Measurements from ENCODE around the gene ODAD3. TPM values are rescaled to one million over a fixed set of nuclear protein-coding genes. Genes with fewer than 3 reads are reported as not detected.
A peak's percentile ranks its signal among the peaks of the same experiment; 100 is the strongest.

Gene ODAD3
- total and polyA plus RNA-seq, 2 of the 13 experiments (the other 11 are each of a cell fraction or from before 2014, with no cell fraction given): 0.04 to 0.08 TPM

DNA sequence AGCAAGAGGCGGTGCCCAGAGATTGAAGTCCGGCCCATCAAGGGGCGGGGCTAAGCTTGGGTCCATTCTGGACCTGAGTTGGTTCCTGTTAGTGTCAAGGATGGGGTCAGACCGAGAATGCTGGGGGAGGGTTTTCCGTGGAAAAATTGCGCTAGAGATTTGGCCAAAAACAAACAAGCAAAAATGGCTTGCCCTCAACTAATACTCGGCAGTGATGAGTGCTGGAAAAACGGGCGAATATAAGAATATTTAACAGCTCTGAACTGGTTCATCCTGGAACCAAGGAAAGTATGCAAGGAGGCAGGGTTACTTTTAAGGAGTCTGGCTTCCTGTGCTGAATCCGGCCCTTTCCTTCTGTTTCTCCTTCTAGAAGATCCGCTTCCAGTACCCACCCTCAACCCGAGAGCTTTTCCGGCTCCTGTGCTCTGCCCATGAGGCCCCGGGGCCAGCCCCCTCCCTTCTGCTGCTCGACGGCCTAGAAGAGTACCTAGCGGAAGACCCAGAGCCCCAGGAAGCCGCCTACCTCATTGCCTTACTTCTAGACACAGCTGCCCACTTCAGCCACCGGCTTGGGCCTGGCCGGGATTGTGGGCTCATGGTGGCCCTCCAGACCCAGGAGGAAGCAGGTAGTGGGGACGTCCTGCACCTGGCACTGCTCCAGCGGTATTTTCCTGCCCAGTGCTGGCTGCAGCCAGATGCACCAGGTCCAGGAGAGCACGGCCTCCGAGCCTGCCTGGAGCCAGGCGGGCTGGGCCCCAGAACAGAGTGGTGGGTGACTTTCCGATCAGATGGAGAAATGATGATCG is 59.6 kb downstream of the ODAD3 start (continued):
- TF ChIP-seq ATF7 (IDR thresholded peaks at IDR 0.05): no peak
- peak; percentile 59; the same call in 1 of the 2 replicates for TF ChIP-seq ATF7 (CRISPR knock-in tag; IDR thresholded peaks at IDR 0.05)
- no peak for TF ChIP-seq RBAK (CRISPR knock-in tag; IDR thresholded peaks at IDR 0.05)
- no peak for TF ChIP-seq ZNF432 (CRISPR knock-in tag; IDR thresholded peaks at IDR 0.05; ENCODE audit: borderline replicate concordance)
- TF ChIP-seq ZNF235 (CRISPR knock-in tag; IDR thresholded peaks at IDR 0.05; ENCODE audit: borderline replicate concordance): peak; percentile 39; the same call in 1 of the 2 replicates
- no peak for TF ChIP-seq MED8 (CRISPR knock-in tag; IDR thresholded peaks at IDR 0.05; ENCODE audit: insufficient replicate concordance)
- TF ChIP-seq, protein P1, sequence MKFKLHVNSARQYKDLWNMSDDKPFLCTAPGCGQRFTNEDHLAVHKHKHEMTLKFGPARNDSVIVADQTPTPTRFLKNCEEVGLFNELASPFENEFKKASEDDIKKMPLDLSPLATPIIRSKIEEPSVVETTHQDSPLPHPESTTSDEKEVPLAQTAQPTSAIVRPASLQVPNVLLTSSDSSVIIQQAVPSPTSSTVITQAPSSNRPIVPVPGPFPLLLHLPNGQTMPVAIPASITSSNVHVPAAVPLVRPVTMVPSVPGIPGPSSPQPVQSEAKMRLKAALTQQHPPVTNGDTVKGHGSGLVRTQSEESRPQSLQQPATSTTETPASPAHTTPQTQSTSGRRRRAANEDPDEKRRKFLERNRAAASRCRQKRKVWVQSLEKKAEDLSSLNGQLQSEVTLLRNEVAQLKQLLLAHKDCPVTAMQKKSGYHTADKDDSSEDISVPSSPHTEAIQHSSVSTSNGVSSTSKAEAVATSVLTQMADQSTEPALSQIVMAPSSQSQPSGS (CRISPR knock-in tag; IDR thresholded peaks at IDR 0.05): 0 out of 2 replicates have a peak, but pooled peaks have one; percentile 27
- TF ChIP-seq, protein P2, sequence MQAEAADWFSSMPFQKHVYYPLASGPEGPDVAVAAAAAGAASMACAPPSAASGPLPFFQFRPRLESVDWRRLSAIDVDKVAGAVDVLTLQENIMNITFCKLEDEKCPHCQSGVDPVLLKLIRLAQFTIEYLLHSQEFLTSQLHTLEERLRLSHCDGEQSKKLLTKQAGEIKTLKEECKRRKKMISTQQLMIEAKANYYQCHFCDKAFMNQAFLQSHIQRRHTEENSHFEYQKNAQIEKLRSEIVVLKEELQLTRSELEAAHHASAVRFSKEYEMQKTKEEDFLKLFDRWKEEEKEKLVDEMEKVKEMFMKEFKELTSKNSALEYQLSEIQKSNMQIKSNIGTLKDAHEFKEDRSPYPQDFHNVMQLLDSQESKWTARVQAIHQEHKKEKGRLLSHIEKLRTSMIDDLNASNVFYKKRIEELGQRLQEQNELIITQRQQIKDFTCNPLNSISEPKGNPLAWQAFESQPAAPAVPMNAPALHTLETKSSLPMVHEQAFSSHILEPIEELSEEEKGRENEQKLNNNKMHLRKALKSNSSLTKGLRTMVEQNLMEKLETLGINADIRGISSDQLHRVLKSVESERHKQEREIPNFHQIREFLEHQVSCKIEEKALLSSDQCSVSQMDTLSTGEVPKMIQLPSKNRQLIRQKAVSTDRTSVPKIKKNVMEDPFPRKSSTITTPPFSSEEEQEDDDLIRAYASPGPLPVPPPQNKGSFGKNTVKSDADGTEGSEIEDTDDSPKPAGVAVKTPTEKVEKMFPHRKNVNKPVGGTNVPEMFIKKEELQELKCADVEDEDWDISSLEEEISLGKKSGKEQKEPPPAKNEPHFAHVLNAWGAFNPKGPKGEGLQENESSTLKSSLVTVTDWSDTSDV (CRISPR knock-in tag; IDR thresholded peaks at IDR 0.05): 0 out of 2 replicates have a peak, but pooled peaks have one; percentile 51
- peak; percentile 76; the same call in 1 of the 2 replicates for TF ChIP-seq ZNF598 (CRISPR knock-in tag; IDR thresholded peaks at IDR 0.05; ENCODE audit: borderline replicate concordance)
- TF ChIP-seq ERF (CRISPR knock-in tag; IDR thresholded peaks at IDR 0.05): no peak; the same call in none of the 2 replicates
- no peak for TF ChIP-seq SOX6 (IDR thresholded peaks at IDR 0.05)
- TF ChIP-seq SOX6 (CRISPR knock-in tag; IDR thresholded peaks at IDR 0.05): peak; percentile 11; the same call in 1 of the 2 replicates
- TF ChIP-seq, protein P3, sequence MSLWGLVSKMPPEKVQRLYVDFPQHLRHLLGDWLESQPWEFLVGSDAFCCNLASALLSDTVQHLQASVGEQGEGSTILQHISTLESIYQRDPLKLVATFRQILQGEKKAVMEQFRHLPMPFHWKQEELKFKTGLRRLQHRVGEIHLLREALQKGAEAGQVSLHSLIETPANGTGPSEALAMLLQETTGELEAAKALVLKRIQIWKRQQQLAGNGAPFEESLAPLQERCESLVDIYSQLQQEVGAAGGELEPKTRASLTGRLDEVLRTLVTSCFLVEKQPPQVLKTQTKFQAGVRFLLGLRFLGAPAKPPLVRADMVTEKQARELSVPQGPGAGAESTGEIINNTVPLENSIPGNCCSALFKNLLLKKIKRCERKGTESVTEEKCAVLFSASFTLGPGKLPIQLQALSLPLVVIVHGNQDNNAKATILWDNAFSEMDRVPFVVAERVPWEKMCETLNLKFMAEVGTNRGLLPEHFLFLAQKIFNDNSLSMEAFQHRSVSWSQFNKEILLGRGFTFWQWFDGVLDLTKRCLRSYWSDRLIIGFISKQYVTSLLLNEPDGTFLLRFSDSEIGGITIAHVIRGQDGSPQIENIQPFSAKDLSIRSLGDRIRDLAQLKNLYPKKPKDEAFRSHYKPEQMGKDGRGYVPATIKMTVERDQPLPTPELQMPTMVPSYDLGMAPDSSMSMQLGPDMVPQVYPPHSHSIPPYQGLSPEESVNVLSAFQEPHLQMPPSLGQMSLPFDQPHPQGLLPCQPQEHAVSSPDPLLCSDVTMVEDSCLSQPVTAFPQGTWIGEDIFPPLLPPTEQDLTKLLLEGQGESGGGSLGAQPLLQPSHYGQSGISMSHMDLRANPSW (CRISPR knock-in tag; IDR thresholded peaks at IDR 0.05; ENCODE audit: borderline replicate concordance): no peak
- peak; percentile 17; the same call in 1 of the 2 replicates for TF ChIP-seq PHF21A (CRISPR knock-in tag; IDR thresholded peaks at IDR 0.05)
- no peak; the same call in 1 of the 2 replicates for TF ChIP-seq NCOA2 (CRISPR knock-in tag; IDR thresholded peaks at IDR 0.05)
- TF ChIP-seq SALL1 (CRISPR knock-in tag; IDR thresholded peaks at IDR 0.05): peak; percentile 53
- no peak for TF ChIP-seq ZBTB42 (CRISPR knock-in tag; IDR thresholded peaks at IDR 0.05)
- TF ChIP-seq, protein P4, sequence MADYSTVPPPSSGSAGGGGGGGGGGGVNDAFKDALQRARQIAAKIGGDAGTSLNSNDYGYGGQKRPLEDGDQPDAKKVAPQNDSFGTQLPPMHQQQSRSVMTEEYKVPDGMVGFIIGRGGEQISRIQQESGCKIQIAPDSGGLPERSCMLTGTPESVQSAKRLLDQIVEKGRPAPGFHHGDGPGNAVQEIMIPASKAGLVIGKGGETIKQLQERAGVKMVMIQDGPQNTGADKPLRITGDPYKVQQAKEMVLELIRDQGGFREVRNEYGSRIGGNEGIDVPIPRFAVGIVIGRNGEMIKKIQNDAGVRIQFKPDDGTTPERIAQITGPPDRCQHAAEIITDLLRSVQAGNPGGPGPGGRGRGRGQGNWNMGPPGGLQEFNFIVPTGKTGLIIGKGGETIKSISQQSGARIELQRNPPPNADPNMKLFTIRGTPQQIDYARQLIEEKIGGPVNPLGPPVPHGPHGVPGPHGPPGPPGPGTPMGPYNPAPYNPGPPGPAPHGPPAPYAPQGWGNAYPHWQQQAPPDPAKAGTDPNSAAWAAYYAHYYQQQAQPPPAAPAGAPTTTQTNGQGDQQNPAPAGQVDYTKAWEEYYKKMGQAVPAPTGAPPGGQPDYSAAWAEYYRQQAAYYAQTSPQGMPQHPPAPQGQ (CRISPR knock-in tag; IDR thresholded peaks at IDR 0.05; ENCODE audit: borderline replicate concordance): no peak
- no peak for TF ChIP-seq ZNF761 (CRISPR knock-in tag; conservative IDR thresholded peaks at IDR 0.05)
- TF ChIP-seq SAFB2 (CRISPR knock-in tag; IDR thresholded peaks at IDR 0.05; ENCODE audit: borderline replicate concordance, low read depth): peak; percentile 31; the same call in 1 of the 2 replicates
